ENCODE results near the gene PCBP4.
"Not testable (repeated sequence)": the region's sequence is repeated elsewhere in the genome, so short reads cannot be mapped to it uniquely, and the experiment has no call there.

Gene PCBP4

DNA sequence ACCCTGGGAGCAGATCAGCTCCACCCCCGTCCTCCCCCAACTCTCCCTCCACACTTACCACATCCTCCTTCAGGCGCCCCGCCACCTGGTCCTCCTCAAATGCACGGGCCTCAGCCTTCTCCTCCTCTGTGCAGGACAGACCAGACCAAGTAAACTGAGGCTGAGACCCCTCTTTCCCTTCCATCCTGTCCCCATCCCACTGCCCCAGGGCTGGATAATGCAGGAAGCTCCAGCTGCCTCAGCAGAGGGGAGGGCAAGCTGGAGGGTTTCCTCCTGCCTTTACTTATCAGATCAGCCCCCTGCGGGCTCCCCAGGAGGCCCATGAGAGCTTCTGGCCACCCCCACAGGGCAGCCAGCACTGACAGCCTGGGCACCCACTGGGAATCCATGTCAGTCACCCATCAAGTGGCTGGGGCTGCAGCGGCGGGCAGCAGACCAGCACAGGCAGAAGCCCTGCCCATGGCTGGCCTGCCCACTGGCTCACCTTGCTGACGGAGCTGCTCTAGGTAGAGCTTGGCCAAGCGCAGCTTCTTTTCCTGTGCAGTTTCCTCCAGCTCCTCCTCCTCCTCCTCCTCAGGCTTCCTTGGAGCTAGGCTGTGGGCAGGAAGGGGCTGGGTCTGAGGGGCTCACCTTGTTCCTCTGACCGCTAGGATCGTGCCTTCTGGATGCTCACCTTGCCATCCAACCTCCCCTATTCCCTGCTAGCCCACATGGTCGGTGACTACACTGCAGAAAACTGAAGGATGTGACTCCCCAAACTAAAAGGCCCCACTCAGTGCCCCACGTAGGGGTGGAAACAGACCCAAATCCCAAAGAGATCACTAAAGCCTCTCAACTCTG, 29.4 kb downstream of the PCBP4 start:
- no peak for DNase-seq (ENCODE audit: low read depth)

DNA sequence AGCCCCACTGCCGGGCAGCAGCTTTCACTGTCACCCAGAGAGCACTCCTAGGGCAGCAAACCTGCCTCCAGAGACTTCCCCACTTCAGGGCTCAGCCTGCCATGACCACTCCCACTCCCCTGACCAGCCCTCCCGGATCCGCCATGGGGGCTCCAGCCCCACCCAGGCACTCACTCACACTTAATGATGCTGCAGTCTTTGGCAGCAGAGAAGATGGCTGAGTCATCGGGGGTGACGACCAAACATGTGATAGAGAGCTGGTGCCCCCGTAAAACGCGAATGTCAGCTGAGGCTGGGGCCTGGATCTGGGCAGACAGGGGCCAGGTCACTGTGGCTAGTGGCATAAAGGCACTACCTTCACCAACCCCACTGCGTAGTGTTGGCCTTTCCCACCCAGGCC, 30.2 kb downstream of the PCBP4 start:
- DNase-seq (ENCODE audit: low read depth), result no peak

DNA sequence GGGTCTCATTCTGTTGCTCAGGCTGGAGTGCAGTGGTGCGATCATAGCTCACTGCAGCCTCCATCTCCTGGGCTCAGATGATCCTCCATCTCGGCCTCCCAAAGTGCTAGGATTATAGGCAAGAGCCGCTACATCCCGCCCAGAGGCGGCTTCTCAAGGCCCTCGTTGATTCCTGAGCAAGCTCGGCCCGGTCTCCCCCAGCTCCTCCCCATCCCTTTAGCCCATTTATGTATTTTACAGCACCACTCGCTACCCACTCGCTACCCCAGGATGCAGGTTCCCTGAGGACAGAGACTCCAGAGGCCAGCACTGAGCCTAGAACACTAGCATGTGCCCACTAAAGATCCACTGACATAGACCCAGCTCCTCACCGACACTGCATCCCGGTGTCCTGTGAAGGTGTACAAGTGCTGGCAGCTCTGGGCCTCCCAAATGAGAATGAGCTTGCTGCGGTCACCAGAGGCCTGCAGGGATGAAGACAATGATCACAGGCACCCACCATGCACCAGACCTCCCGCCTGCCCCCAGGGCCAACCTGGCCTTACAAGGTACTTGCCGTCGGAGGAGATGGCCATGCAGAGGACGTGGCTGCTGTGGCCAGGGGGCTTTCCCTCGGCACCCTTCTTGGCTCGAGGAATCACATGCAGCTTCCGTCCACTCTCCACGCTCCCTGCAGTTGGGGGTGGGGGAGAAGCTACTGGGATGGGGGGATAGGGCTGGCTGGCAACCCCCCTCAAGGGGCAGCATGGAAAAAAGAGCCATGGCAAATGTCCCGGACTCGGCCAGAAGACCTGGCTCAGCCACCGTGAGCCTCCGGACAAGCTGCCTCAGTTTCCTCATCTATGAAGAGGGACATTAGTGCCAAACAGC, 31.1 kb downstream of the PCBP4 start:
- no peak for DNase-seq (ENCODE audit: low read depth)

DNA sequence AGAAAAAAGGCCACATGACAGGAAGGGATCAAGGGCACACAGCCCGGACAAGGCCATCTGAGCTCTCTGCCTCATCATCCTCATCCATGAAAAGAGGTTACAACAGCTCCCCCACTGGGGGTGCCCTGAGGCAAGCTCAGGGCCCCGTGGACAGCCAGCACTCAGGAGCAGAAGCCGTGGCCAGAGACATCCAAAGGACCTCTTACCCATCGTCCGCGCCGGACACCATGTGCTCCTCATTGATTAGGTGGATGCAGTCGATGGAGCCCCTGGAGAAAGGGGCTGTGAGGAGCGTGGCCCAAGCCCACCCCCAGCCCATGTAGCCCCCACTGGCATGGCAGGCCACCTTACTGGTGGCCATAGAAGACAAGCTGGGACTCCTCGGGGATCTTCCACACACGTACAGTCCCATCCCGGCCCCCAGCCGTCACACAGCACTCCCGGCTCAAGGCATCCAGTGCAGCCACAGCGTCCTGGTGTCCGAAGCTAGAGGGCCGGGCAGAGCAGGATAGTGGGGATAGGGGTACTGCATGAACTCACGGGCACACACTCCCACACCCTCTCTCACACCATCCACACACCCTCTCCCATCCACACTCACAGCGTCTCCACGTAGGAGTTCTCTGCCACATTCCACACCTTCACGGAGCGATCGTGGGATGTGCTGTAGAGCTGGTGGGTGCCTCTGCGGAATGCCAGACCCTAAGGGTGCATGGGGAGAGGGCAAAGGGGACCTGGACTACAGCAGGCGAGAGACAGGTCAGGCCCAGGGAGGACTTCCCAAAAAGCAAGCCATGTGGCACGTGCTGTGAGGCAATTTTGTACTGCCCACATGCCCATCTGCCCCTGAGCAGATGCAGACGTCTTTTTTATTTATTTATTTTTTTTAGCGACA, 32.0 kb downstream of the PCBP4 start:
- DNase-seq (ENCODE audit: low read depth), result no peak

DNA sequence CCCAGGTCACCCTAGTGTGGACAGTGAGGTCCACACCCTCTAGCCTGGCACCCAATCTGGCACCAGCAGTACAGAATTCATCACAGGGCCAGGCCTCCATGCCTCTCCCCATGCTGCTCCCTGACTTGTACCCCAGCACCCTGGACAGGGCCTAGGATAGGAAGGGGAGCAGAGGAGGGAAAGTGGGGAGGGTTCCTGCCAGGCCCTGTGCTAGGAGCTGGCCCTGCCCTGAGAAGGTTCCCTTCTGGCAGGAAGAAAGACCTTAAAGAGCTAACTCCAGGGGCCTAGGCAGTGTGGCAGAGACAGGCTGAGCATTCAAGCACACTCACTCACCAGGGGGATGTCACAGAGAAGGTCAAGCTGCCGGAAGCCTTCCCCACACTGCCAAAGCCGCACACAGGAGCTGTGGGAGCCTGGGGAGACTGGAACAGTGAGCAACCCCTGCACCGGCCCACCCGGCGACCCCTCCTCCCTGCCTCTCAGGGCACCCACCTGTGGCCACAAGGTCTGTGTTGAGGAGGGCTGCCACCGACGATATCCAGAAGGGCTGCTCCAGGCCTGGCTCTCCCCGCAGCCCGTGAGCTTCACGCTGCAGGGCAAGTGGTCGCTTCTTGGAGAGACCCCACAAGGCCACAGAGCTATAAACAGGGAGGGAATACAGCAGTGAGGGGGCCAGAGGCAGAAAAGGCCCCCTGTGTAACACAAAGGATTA, 33.0 kb downstream of the PCBP4 start:
- no peak for DNase-seq (ENCODE audit: low read depth)

DNA sequence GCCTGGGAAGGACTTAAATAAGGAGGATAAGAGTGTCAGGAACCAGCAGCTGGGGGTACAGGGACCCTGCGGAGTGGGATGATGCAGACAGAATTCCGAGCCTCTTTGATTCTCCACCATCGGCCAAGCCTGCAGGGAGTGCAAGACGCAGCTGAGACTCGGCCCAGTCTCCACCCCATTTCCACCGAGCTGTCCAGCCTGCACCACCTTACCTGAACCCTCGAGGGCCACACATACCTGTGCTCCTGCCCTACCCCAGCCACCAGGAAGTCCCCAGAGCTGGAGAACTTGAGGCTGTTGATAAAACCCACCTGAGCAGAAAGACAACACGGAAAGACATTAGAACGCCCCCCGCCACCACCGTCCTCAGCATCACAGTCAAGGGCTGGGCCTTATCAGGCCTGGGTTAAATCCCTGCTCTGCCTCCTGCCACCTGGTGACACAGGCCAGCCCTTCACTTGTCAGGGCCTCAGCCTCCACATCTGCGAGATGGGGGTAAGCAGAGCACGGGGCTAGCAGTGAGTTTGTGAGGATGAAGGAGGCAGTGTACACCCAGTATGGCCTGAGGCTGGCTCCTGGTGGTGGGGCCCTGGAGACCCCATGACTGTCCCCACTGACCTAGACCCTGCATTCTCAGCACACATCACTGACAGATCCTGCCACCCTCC, 33.6 kb downstream of the PCBP4 start:
- DNase-seq (ENCODE audit: low read depth), result no peak

DNA sequence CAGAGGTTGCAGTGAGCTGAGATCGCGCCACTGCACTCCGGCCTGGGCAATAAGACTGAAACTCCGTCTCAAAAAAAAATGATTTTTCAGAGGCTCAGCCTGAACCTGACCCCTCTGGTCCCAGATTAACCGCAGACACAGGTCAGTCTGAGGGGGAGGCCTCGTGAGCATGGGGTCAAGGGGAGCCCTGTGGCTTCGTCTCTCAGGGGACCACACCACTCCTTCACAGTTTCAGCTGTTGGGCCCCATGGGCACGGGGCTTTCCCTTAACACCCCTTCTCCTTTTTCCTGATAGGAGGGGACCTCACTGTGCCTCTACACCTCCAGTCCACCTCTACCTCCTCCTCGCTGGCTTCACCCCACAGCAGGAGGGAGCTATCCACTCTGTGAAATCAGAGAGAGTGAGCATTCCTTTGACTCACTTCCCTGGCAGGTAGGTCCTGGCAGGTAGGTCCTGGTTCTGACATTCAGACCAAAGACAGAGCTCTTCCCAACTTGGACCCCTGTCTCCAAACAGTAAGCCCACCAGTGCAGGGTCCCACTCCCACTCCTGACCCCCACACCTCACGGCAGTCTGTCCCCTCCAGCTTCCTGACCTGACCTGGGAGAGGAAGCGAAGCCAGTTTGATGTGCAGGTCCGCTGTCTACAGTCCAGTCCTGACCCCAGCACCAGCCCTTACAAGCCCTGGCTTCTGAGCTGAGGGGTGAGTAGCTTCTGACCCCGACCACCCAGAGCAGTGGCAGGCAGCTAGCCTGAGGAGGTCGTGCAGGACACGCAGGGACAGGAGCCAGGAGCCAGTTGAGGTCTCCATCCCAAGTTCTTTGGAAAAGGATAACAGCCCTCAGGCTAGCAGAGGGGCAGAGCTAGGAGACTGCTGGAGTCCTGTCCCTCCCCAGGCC, 34.5 kb downstream of the PCBP4 start:
- no peak for DNase-seq (ENCODE audit: low read depth)

DNA sequence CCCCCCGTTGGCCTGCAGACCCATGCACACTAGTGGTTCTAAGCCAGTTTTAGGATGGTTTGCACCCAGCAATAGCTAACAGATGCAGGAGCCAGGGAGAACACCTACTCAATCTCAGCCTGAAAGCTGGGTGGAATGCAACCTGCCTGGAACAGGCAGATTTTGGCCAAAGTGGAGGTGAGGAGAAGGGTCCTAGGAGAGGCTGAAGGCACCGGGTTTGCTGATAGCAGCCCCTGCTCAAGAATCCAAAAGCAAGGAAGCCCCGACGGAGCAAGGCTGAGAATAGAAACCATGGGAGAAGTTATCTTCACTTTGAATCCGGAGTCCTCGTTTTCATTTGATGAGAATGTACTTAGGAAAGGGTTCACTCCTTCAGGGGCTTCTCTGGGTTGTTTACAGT, 35.5 kb downstream of the PCBP4 start:
- no peak for DNase-seq (ENCODE audit: low read depth)

DNA sequence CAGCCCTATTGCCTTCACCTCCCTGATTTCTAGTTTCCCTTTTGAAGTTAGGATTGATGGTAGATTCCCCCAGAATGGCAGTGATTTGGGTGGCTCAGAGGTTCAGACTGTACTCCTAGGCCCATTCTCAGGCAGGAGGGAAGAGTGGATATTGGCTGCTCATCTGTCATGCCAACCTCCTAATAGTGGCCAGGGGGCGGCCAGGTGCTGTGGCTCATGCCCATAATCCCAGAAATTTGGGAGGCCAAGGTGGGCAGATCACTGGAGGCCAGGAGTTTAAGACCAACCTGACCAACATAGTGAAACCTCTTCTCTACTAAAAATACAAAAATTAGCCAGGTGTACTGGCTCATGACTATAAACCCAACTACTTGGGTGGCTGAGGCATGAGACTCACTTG, 36.8 kb downstream of the PCBP4 start:
- DNase-seq (ENCODE audit: low read depth), result no peak

DNA sequence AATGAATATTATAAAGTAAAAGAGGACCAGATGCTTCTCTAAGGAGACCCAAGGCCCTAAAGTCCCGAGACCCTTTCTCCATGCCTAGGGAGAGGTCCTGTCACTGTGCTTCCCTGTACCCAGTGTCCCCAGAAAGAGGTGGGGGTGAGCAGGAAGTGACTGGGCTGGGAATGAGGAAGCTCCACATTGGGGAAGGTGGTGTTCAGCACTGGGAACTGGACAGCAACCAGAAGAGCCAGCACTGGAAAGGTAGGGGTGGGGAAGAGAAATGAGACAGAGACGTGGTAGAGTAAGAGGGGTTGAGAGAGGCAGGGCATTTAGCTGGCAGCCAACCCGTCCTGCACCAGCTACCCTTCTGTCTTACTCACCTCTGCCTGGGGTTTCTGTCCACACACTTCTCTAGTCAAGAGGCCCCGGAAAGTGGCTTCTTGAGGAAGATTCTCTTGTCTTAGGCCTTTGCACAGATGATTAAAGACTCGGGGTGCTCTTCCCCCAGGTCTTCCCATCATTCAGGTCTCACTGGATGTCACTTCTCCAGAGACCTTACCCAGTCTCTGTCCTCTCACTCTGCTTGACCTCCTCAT, 37.7 kb downstream of the PCBP4 start:
- DNase-seq (ENCODE audit: low read depth), result no peak

DNA sequence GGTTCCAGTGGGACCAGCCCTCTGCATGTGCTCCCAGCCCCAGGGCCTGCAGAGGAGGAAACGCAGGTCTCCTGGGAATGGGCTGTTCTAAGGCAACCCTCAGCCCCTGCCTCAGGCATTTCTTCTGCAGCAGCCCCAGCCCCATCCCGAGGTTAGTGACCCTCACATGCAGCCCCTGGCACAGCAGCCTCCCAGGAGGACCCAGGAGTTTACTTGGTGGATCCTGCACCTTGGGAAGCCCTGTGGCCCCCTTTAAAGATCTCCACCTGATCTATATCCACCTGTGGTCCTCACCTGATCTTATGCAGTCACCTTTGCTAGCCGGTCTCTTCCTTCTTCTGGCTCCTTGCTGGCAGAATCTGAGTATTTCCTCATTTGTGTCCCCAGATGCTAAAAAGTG, 38.3 kb downstream of the PCBP4 start:
- not testable (repeated sequence) for DNase-seq (ENCODE audit: low read depth)

DNA sequence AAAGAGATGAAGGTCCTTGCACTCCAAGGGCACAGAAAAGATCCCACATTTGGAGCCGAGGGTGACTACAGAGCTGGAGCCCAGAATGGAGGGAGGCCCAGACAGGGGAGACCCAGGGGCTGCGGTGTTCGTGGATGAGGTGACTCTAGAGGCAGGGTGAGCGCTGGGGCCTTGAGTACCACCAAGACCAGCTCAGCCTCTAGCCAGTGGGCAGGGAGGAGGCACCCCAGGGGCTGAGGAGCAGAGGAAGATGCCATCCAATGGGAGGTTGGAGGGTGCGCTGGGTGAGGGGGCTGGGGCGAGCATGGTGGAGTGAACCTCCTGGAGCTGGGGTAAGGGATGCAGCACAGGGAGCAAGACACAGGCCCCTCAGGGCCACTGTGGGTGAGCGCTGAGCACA, 38.8 kb downstream of the PCBP4 start:
- DNase-seq (ENCODE audit: low read depth), result no peak

DNA sequence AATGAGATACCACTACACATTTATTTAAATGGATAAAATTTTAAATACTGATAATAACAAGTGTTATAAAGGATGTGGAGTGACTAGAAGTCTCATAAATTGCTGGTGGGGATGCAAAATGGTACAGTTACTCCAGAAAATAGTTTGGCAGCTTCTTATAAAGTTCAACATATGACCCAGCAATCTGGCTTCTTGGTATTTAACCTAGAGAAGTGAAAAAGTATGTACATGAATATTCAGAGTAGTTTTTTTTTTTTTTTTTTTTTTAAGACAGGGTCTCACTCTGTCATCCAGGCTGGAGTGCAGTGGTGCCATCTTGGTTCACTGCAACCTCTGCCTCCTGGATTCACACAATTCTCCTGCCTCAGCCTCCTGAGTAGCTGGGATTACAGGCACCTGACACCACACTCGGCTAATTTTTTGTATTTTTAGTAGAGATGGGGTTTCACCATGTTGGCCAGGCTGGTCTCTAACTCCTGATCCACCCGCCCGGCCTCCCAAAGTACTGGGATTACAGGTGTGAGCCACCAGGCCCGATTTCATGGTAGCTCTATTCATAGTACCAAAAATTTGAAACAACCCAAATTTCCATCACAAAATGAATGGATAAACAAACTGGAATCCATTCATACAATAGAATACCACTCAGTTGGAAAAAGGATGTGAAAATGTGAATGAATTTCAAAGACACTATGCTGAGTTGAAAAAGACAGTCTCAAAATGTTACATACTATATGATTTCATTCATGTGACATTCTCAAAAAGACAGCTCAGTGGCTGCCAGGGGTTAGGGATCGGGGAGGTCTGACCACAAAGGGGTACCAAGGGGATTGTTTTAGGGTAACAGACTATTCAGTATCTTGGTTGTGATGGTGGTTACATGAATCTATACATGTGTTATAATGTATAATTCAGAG, 39.9 kb downstream of the PCBP4 start:
- no peak for DNase-seq (ENCODE audit: low read depth)

DNA sequence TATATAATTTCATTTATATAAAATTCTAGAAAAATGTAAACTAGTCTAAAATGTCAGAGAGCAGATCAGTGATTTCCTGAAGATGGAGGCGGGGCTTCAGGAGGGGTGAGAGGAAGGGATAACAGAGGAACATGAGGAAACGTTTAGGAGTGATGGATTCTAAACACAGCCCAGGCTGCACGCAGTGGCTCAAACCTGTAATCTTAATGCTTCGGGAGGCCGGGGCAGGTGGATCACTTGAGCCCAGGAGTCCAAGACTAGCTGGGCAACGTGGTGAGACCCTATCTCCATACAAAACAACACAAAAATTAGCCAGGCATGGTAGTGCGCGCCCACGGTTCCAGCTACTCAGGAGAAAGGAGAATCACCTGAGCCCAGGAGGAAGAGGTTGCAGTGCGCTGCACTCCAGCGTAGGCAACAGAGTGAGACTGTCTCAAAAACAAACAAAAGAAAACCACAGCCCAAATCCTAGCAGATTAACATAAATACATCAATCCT, 46.1 kb downstream of the PCBP4 start:
- no peak for DNase-seq (ENCODE audit: low read depth)

DNA sequence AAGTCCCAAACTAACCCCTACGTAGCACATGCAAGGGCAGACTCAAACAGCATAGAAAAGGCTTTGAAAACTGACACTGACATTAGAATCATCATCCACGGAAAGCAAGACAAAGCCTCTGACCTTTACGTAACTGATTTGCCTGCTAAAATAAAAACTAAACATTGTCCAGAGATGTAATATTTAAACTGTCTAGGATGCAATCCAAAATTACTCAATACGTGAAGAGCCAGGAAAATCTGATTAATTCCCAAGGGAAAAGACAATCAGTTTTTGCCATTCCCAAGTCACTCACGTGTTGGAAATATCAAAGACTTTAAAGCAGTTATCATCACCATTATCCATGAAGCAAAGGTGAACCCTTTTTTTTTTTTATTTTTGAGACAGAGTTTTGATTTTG, 50.8 kb downstream of the PCBP4 start:
- DNase-seq (ENCODE audit: low read depth), result no peak

DNA sequence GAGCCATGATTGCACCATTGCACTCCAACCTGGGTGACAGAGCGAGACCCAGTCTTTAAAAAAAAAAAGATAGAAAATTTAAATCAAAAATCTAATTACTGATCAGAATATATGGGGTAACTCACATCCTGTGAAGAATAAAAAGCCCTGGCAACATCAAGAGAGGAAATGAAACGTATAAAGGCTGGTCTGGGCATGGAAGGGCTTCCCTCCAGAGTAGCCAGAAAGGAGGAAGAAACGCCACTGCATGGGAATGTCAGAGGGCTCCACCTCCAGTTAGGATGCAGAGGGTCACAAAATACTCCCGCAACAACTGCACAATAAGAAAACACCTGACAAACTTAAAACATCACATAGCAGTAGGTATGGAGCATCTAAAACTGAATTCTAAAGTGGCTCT, 59.2 kb downstream of the PCBP4 start:
- no peak for DNase-seq (ENCODE audit: low read depth)

All from fibroblast of the conjunctiva (primary cell).